Measurements from ENCODE around the gene RIGI. TPM values are rescaled to one million over a fixed set of nuclear protein-coding genes. Genes with fewer than 3 reads are reported as not detected.

RIGI gene
- total and polyA plus RNA-seq, 9 of the 15 experiments (the other 6 are each of a cell fraction or from before 2014, with no cell fraction given), result 0.27 to 1.1 (median 0.54) TPM

DNA sequence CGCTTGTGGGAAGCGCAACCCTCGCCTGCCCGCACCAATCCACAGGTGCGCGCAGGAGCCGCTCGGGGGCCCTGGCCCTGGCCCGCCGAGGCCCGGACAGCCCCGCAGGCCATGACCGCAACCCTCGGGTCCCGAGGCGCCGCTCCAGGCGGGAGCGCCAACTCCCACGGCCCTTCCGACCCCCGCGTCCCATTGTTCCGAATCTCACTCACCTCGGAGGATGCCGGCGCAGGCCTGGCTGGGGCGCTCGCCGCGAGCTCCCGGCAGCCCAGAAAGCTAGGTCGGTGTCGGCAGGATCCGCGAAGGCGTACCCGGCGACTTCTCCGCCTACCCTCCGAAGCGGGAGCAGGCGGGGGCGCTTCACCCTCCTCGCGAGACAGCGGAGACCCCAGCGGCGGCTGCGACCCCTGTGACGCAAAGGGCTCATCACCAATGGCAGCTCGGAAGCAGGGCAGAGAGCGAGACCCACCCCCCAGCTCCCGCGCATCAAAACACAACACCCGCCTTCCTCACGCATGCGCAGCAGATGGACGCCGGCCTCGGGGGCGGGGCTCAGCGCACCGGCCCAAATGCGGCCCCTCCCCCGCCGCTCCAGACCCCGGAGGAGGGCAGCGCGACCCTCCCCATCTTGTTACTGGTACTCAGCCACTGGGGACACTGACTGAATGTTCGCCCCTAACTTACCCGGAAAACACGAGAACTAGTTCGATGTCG lies 24.7 kb upstream of the RIGI start (continued):
- TF ChIP-seq ZBTB9 (CRISPR knock-in tag; IDR thresholded peaks at IDR 0.05), result no peak
- no peak for TF ChIP-seq ETV6 (IDR thresholded peaks at IDR 0.05; ENCODE audit: borderline replicate concordance in 1 of 2, low read depth in 2 of 2, low read length in 1 of 2)
- no peak for TF ChIP-seq ETV6 (CRISPR knock-in tag; IDR thresholded peaks at IDR 0.05; ENCODE audit: borderline replicate concordance)
- no peak for TF ChIP-seq MCM2 (IDR thresholded peaks at IDR 0.05; ENCODE audit: low read depth)
- no peak for TF ChIP-seq ZNF449 (CRISPR knock-in tag; IDR thresholded peaks at IDR 0.05)
- no peak for TF ChIP-seq RBM14 (IDR thresholded peaks at IDR 0.05; ENCODE audit: borderline replicate concordance, insufficient read depth, low read depth, low read length)
- 0 out of 2 replicates have a peak, but pooled peaks have one; percentile 20 for TF ChIP-seq MTA3 (IDR thresholded peaks at IDR 0.05; ENCODE audit: borderline replicate concordance)
- TF ChIP-seq CBFA2T3 (IDR thresholded peaks at IDR 0.05), result no peak
- TF ChIP-seq CCNT2 (IDR thresholded peaks at IDR 0.05; ENCODE audit: borderline replicate concordance, extremely low read depth, insufficient read length, low read depth, low read length), result no peak
- no peak for TF ChIP-seq RNF219 (CRISPR knock-in tag; IDR thresholded peaks at IDR 0.05)
- TF ChIP-seq CBX8 (IDR thresholded peaks at IDR 0.05; ENCODE audit: borderline replicate concordance, extremely low read depth, low read depth, low read length, poor library complexity, severe bottlenecking), result no peak
- peak; percentile 99 for TF ChIP-seq ZBTB7A (IDR thresholded peaks at IDR 0.05; ENCODE audit: borderline replicate concordance, control insufficient read depth, low read depth, low read length)
- TF ChIP-seq, protein P1, sequence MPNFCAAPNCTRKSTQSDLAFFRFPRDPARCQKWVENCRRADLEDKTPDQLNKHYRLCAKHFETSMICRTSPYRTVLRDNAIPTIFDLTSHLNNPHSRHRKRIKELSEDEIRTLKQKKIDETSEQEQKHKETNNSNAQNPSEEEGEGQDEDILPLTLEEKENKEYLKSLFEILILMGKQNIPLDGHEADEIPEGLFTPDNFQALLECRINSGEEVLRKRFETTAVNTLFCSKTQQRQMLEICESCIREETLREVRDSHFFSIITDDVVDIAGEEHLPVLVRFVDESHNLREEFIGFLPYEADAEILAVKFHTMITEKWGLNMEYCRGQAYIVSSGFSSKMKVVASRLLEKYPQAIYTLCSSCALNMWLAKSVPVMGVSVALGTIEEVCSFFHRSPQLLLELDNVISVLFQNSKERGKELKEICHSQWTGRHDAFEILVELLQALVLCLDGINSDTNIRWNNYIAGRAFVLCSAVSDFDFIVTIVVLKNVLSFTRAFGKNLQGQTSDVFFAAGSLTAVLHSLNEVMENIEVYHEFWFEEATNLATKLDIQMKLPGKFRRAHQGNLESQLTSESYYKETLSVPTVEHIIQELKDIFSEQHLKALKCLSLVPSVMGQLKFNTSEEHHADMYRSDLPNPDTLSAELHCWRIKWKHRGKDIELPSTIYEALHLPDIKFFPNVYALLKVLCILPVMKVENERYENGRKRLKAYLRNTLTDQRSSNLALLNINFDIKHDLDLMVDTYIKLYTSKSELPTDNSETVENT (CRISPR knock-in tag; IDR thresholded peaks at IDR 0.05), result no peak
- TF ChIP-seq MIER1 (IDR thresholded peaks at IDR 0.05; ENCODE audit: low read depth), result no peak
- TF ChIP-seq JUNB (CRISPR knock-in tag; conservative IDR thresholded peaks at IDR 0.05), result no peak
- no peak for TF ChIP-seq DLX4 (CRISPR knock-in tag; IDR thresholded peaks at IDR 0.05)
- no peak for TF ChIP-seq ZC3H4 (CRISPR knock-in tag; IDR thresholded peaks at IDR 0.05; ENCODE audit: borderline replicate concordance)
- TF ChIP-seq SP1 (CRISPR knock-in tag; IDR thresholded peaks at IDR 0.05), result no peak
- TF ChIP-seq ZNF76 (CRISPR knock-in tag; IDR thresholded peaks at IDR 0.05; ENCODE audit: borderline replicate concordance), result no peak
